Measurements from ENCODE around the gene MTHFSD. TPM values are rescaled to one million over a fixed set of nuclear protein-coding genes. Genes with fewer than 3 reads are reported as not detected.

Gene MTHFSD, protein sequence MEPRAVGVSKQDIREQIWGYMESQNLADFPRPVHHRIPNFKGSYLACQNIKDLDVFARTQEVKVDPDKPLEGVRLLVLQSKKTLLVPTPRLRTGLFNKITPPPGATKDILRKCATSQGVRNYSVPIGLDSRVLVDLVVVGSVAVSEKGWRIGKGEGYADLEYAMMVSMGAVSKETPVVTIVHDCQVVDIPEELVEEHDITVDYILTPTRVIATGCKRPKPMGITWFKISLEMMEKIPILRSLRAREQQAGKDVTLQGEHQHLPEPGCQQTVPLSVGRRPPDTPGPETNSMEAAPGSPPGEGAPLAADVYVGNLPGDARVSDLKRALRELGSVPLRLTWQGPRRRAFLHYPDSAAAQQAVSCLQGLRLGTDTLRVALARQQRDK
- 19.5 TPM for polyA plus RNA-seq
- long read RNA-seq, donor 1, transcript MTHFSD-219 (1 exons, 3,623 nt), result major isoform, 12 of 16 reads
- long read RNA-seq, donor 1, partial matches to known transcripts, result 0 of 16 reads
- long read RNA-seq, donor 1, other reads (novel, unspliced or antisense), result 0 of 16 reads
- long read RNA-seq, donor 2, transcript MTHFSD-219 (1 exons, 3,623 nt), result major isoform, 17 of 19 reads
- long read RNA-seq, donor 2, partial matches to known transcripts, result 0 of 19 reads
- long read RNA-seq, donor 2, other reads (novel, unspliced or antisense), result 0 of 19 reads
- long read RNA-seq, donor 3, result 0 reads
- long read RNA-seq, donor 4, partial matches to known transcripts, result 0 of 4 reads
- long read RNA-seq, donor 4, other reads (novel, unspliced or antisense), result 0 of 4 reads
- long read RNA-seq, donor 5, transcript MTHFSD-219 (1 exons, 3,623 nt), result major isoform, 8 of 12 reads
- long read RNA-seq, donor 5, partial matches to known transcripts, result 0 of 12 reads
- long read RNA-seq, donor 5, other reads (novel, unspliced or antisense), result 0 of 12 reads
- long read RNA-seq, donor 6, transcript MTHFSD-219 (1 exons, 3,623 nt), result major isoform, 12 of 12 reads
- long read RNA-seq, donor 6, partial matches to known transcripts, result 0 of 12 reads
- long read RNA-seq, donor 6, other reads (novel, unspliced or antisense), result 0 of 12 reads
- long read RNA-seq, donor 7, partial matches to known transcripts, result 0 of 5 reads
- long read RNA-seq, donor 7, other reads (novel, unspliced or antisense), result 0 of 5 reads
- long read RNA-seq, donor 8, transcript MTHFSD-219 (1 exons, 3,623 nt), result major isoform, 17 of 19 reads
- long read RNA-seq, donor 8, partial matches to known transcripts, result 0 of 19 reads
- long read RNA-seq, donor 8, other reads (novel, unspliced or antisense), result 0 of 19 reads
- long read RNA-seq, donor 9, transcript MTHFSD-219 (1 exons, 3,623 nt), result major isoform, 9 of 10 reads
- long read RNA-seq, donor 9, partial matches to known transcripts, result 0 of 10 reads
- long read RNA-seq, donor 9, other reads (novel, unspliced or antisense), result 0 of 10 reads
- long read RNA-seq, donor 10, transcript MTHFSD-219 (1 exons, 3,623 nt), result major isoform, 14 of 19 reads
- long read RNA-seq, donor 10, partial matches to known transcripts, result 0 of 19 reads
- long read RNA-seq, donor 10, other reads (novel, unspliced or antisense), result 0 of 19 reads
- long read RNA-seq, donor 11, transcript MTHFSD-219 (1 exons, 3,623 nt), result major isoform, 5 of 7 reads
- long read RNA-seq, donor 11, partial matches to known transcripts, result 0 of 7 reads
- long read RNA-seq, donor 11, other reads (novel, unspliced or antisense), result 0 of 7 reads

DNA sequence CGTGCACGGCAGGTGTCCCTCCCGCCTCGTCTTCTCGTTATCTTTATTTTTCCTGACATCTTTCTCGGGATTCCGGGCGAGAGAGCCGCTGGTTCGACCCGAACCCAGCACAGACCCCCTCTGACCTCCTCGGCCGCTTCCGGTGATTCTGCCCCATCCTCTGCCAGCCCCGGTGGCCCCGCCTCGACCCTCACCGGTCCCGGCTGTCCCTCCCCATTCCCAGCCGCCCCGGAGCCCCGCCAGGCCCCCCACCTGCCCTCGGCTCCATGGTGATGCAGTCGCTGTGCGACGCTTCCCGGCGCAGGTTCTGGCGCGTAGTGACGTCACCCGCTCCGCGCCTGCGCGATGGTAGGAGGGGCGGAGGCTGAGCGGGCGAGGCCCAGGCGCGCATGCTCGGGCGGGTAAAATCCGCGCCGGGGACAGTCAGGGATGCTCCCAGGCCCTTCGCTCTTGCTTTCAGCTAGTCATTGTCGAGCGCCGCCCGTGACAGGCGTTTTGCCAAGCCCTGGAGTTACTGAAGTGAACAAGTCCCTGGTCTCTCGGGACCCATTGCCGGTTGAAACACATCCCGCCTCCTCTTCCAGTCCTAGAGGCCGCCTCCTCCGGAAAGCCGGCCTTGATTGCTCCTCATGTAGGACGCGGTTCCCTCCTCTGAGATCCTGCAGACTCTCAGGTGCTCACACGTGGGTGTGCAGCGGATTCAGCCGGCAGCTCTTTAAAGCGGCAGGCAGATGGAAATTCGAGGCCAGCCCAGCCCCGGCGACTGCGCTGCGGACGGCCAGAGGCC is at the start of gene MTHFSD:
Gene MTHFSD (minus strand): TSS at position 319 of the 787 bp plus-strand sequence. CDS start 51 bp downstream, at position 268.
- DNase-seq, result peak; percentile 91 to 94
- WGBS (ENCODE audit: insufficient coverage, low lambda C conversion rate), result 0% methylated on average over 5 of the region's 70 CpGs
- Histone ChIP-seq H3K27ac (ENCODE audit: low read length) (peak within 1 kb of the TSS; percentile 52), H3K4me3 (ENCODE audit: low read length) (peak within 1 kb of the TSS; percentile 97), H3K9me3 (ENCODE audit: control insufficient read depth, low read depth, low read length) (peaks cover 5% of the 10 kb centered on the region), H3K36me3 (ENCODE audit: control insufficient read depth, insufficient read depth, low read length) (peaks cover 11% of the 10 kb centered on the region), H3K4me1 (ENCODE audit: control insufficient read depth, insufficient read depth, low read length) (peaks cover 6% of the 10 kb centered on the region), H3K27me3 (ENCODE audit: control insufficient read depth, insufficient read depth, low read length) (peaks cover 7% of the 10 kb centered on the region)

- DNase-seq, result no peak
- Histone ChIP-seq H3K27me3 (ENCODE audit: control insufficient read depth, insufficient read depth, low read length) (peaks cover 14% of the 10 kb centered on the region), H3K36me3 (ENCODE audit: control insufficient read depth, insufficient read depth, low read length) (no peaks in the 10 kb centered on the region), H3K27ac (ENCODE audit: low read length) (no peak overlapping the region), H3K9me3 (ENCODE audit: control insufficient read depth, low read depth, low read length) (no peaks in the 10 kb centered on the region), H3K4me3 (ENCODE audit: low read length) (no peak overlapping the region), H3K4me1 (ENCODE audit: control insufficient read depth, insufficient read depth, low read length) (no peaks in the 10 kb centered on the region)
- 94% methylated on average over 2 of the region's 16 CpGs for WGBS (ENCODE audit: insufficient coverage, low lambda C conversion rate)
These were observed 49.6 kb upstream of the MTHFSD start for GRCh38 chr16:86604436-86605193.

DNA sequence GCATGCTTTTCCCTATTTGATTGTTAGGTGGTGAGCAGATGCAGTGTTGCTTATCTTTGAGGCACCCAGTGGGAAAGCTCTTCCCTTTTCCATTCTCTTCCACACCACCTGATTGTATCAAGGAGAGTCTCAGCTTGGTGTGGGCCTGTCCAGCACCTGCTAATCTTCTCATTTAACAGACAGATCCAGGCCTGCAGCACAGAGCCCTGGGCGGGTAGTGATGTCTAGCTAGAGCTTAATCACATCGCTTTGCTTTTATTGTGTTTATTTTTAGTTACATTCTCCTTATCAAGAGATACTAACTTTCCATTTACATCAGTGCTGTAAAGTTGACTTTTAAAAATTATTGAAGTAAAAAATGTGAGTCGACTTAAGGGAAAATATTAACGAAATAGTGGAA is 47.5 kb upstream of the MTHFSD start:
- Histone ChIP-seq H3K36me3 (ENCODE audit: control insufficient read depth, insufficient read depth, low read length) (no peaks in the 10 kb centered on the region), H3K27ac (ENCODE audit: low read length) (no peak overlapping the region), H3K4me3 (ENCODE audit: low read length) (no peak overlapping the region), H3K4me1 (ENCODE audit: control insufficient read depth, insufficient read depth, low read length) (no peaks in the 10 kb centered on the region), H3K27me3 (ENCODE audit: control insufficient read depth, insufficient read depth, low read length) (peaks cover 15% of the 10 kb centered on the region), H3K9me3 (ENCODE audit: control insufficient read depth, low read depth, low read length) (no peaks in the 10 kb centered on the region)
- no peak for DNase-seq
- 79% methylated on average over 3 of the region's 4 CpGs for WGBS (ENCODE audit: insufficient coverage, low lambda C conversion rate)

DNA sequence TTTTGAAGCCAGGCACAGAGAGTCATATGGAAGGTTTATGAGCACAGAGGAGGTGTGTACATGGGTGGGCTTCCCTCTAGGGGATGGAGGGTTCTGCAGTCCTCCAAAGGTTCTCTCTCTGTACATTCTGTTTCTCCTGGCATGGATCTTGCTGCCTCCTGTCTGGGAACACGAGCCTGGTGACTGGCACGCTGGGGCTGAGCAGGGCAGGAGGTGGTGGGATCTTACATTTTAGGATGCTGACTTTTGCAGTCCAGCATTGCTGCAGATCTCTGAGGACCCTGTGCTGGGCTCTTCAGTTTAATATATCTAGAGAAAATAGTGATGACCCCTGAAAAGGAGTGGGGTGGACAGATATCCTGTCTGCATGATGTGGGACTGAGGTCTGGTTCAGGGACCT is 46.3 kb upstream of the MTHFSD start:
- Histone ChIP-seq H3K27me3 (ENCODE audit: control insufficient read depth, insufficient read depth, low read length) (peaks cover 22% of the 10 kb centered on the region), H3K27ac (ENCODE audit: low read length) (no peak overlapping the region), H3K36me3 (ENCODE audit: control insufficient read depth, insufficient read depth, low read length) (no peaks in the 10 kb centered on the region), H3K4me1 (ENCODE audit: control insufficient read depth, insufficient read depth, low read length) (no peaks in the 10 kb centered on the region), H3K9me3 (ENCODE audit: control insufficient read depth, low read depth, low read length) (no peaks in the 10 kb centered on the region), H3K4me3 (ENCODE audit: low read length) (no peak overlapping the region)
- no peak for DNase-seq
- WGBS (ENCODE audit: insufficient coverage, low lambda C conversion rate), result no CpG with 5 or more reads among the region's 2 CpGs

- WGBS (ENCODE audit: insufficient coverage, low lambda C conversion rate), result no CpG with 5 or more reads among the region's 22 CpGs
- H3K27me3 ChIP-seq (ENCODE audit: control insufficient read depth, insufficient read depth, low read length), result peaks cover 39% of the 10 kb centered on the region
- no peak overlapping the region for H3K27ac ChIP-seq (ENCODE audit: low read length)
- H3K4me1 ChIP-seq (ENCODE audit: control insufficient read depth, insufficient read depth, low read length), result no peaks in the 10 kb centered on the region
- DNase-seq, result no peak
- no peaks in the 10 kb centered on the region for H3K9me3 ChIP-seq (ENCODE audit: control insufficient read depth, low read depth, low read length)
- H3K36me3 ChIP-seq (ENCODE audit: control insufficient read depth, insufficient read depth, low read length), result no peaks in the 10 kb centered on the region
- H3K4me3 ChIP-seq (ENCODE audit: low read length), result no peak overlapping the region
These were observed 43.9 kb upstream of the MTHFSD start for GRCh38 chr16:86598607-86599565.

GRCh38 chr16:86597880-86598606 is 43.0 kb upstream of the MTHFSD start:
- Histone ChIP-seq H3K4me1 (ENCODE audit: control insufficient read depth, insufficient read depth, low read length) (no peaks in the 10 kb centered on the region), H3K9me3 (ENCODE audit: control insufficient read depth, low read depth, low read length) (no peaks in the 10 kb centered on the region), H3K4me3 (ENCODE audit: low read length) (no peak overlapping the region), H3K27ac (ENCODE audit: low read length) (no peak overlapping the region), H3K27me3 (ENCODE audit: control insufficient read depth, insufficient read depth, low read length) (peaks cover 47% of the 10 kb centered on the region), H3K36me3 (ENCODE audit: control insufficient read depth, insufficient read depth, low read length) (no peaks in the 10 kb centered on the region)
- no peak for DNase-seq
- WGBS (ENCODE audit: insufficient coverage, low lambda C conversion rate), result 61% methylated on average over 4 of the region's 7 CpGs

DNA sequence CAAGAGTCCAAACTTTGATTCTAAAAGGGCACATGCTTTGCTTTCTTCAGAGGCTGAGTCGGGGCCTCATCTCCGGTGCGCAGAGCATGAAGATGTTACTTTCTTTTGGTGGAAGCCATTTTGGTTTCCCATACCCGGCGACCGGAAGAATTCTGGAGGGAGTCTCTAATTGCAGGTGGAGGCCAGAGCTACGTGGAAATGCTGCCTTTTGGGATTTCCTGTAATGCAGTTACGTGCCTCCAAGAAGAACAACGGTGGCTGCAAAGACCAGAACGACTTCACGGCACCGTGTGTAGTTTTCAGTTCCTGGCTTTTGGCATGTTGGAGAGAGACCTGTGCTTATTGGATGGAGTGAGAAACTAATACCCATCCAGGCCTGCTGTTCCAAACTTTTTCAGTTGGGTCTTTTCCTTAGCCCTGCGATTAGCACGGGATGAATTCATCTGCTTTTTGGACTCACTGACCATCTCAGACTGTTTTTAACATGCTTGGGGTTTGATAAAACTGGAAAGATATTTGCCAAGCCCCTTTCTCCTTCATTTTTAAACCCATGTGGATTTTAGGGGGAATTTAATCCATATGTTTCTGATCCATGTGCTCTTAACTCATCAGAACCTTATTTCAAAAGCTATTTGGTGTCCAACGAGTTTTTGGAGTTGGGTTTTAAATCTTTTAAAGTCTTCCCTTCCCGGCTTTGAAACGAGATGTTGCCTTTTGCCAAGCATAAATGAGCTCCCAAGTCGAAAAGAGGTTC is 42.3 kb upstream of the MTHFSD start:
- no peak for DNase-seq
- Histone ChIP-seq H3K27me3 (ENCODE audit: control insufficient read depth, insufficient read depth, low read length) (peaks cover 53% of the 10 kb centered on the region), H3K9me3 (ENCODE audit: control insufficient read depth, low read depth, low read length) (no peaks in the 10 kb centered on the region), H3K4me3 (ENCODE audit: low read length) (no peak overlapping the region), H3K4me1 (ENCODE audit: control insufficient read depth, insufficient read depth, low read length) (no peaks in the 10 kb centered on the region), H3K36me3 (ENCODE audit: control insufficient read depth, insufficient read depth, low read length) (no peaks in the 10 kb centered on the region), H3K27ac (ENCODE audit: low read length) (no peak overlapping the region)
- no CpG with 5 or more reads among the region's 18 CpGs for WGBS (ENCODE audit: insufficient coverage, low lambda C conversion rate)
